Heart left ventricle (tissue), 16 donors: Measurements from ENCODE around the gene COL23A1. TPM values are rescaled to one million over a fixed set of nuclear protein-coding genes. Genes with fewer than 3 reads are reported as not detected.

ENCODE experiments used
- ATAC-seq, 4 donors: fragments of 200-7000 bp; cut with Tn5 transposase; one replicate each; pipeline ENCODE4 v1.9.1; 2020 to 2022; ENCODE audit warnings: moderate library complexity in 4 of 4, mild to moderate bottlenecking in 3 of 4, moderate number of reproducible peaks in 1 of 4
- DNase-seq, 5 donors: peaks; one replicate each; pipeline ENCODE4 v3.0.0-alpha.2; 2020
- H3K27ac ChIP-seq, 12 donors: fragments of 200-600 bp; sonication (generic) in 4 of 12; one replicate each; pipeline versions ENCODE4 v1.5.0 to v1.8.0; 2016 to 2022; ENCODE audit warnings: mild to moderate bottlenecking in 2 of 12
- H3K27me3 ChIP-seq, 9 donors: fragments of 200-600 bp; sonication (generic) in 2 of 9; one replicate each; pipeline versions ENCODE4 v1.5.1 to v1.8.0; 2016 to 2022; ENCODE audit warnings: mild to moderate bottlenecking in 3 of 9
- H3K36me3 ChIP-seq, 9 donors: fragments of 200-600 bp; sonication (generic) in 2 of 9; one replicate each; pipeline versions ENCODE4 v1.5.0 to v1.8.0; 2018 to 2022; ENCODE audit warnings: mild to moderate bottlenecking in 2 of 9
- H3K4me1 ChIP-seq, 12 donors: fragments of 200-600 bp; sonication (generic) in 4 of 12; one replicate each; pipeline versions ENCODE4 v1.5.0 to v1.8.0; 2016 to 2022; ENCODE audit warnings: mild to moderate bottlenecking in 3 of 12
- H3K4me3 ChIP-seq, 12 donors: fragments of 200-600 bp; sonication (generic) in 4 of 12; one replicate each; pipeline versions ENCODE4 v1.5.0 to v1.8.0; 2017 to 2022; ENCODE audit warnings: mild to moderate bottlenecking in 9 of 12, moderate library complexity in 4 of 12
- H3K9me3 ChIP-seq, 12 donors: fragments of 200-600 bp; sonication (generic) in 4 of 12; one replicate each; pipeline versions ENCODE4 v1.5.0 to v1.8.0; 2016 to 2022; ENCODE audit warnings: mild to moderate bottlenecking in 1 of 12
- POLR2A ChIP-seq, 2 donors: fragments of 450-650 bp; IDR thresholded peaks; one replicate each; pipeline ENCODE4 v1.6.1; 2017; ENCODE audit warnings: antibody characterized with exemption in 2 of 2, mild to moderate bottlenecking in 2 of 2, moderate library complexity in 2 of 2
- WGBS, 4 donors: extraction: QIAGEN DNeasy Blood & Tissue Kit in 2 of 4; methylation state at CpG; one replicate each; pipeline versions ENCODE4 v1.1.5 to v1.1.7; 2013 to 2018; 5-methylcytosine and 5-hydroxymethylcytosine counted together
- intact Hi-C, 10 donors: fragments of 100-400 bp; cut with DNase I; formaldehyde crosslinking; loops; one replicate each; pipeline versions ENCODE4 v1.11.1 to v1.14.2; 2022
- polyA plus RNA-seq, 2 donors: library from polyadenylated mRNA; stranded (reverse); fragments of 200-250 nt; gene quantifications; one replicate each; pipeline ENCODE4 v1.2.3, GENCODE V29; 2013
- total RNA-seq, 9 donors: library from RNA; depleted of rRNA in 2 of 9; stranded (reverse); fragments of >200 nt in 2 of 9; fragmentation: NEBNext Ultra II Directional in 3 of 9; extraction: Animal tissue kit (Norgen Biotek cat#: 25700) in 3 of 9; gene quantifications; one replicate each; pipeline versions ENCODE4 v1.1.0 to v1.2.4, GENCODE V29; 2016 to 2023
- TF ChIP-seq, protein P1 (sequence below), 12 donors: fragments of 200-600 bp; sonication (generic) in 4 of 12; IDR thresholded peaks; one replicate each; pipeline versions ENCODE4 v1.5.0 to v1.8.0; 2018 to 2022; ENCODE audit warnings: antibody characterized with exemption in 12 of 12, mild to moderate bottlenecking in 5 of 12
- donor health status: ischemic (EF 13 %, LVEDD 7.1; RV severe dilation, severe dysfunction).
- donor health status: healthy with polysubstance abuse.
- donor health status: DM: no; HTN: yes; CAD: no.
- donor health status: DM: no; HTN: no; CAD: no.
- donor health status: ischemic (EF 25% LVEDD 6.9; RV normal size, moderate dysfunction).
- donor health status: ischemic (EF 25% LVEDD 5.7; RV mildly dilated, moderate dysfunction).
- donor health status: healthy.
- donor health status: DM: yes; HTN: yes; CAD: no.
- donor health status: ischemic (EF 35%, LVEDD 5.7; RV mildly dilated, moderate dysfunction).
- donor health status: nonischemic (EF 11% LVEDD 7.7; RV severe dilation, severe dysfunction).
- donor health status: DM: yes; HTN: yes; CAD: no.
- donor health status: PGD.
- donor health status: ischemic (EF 29% LVEDD 5.4; RV normal size, mild dysfunction).
- donor health status: nonischemic (EF 23%, LVEDD 6.1; RV moderate dilation, normal function).

Gene COL23A1
- total and polyA plus RNA-seq, 11 donors: 6.0 to 33.0 (median 18.8) TPM

DNA sequence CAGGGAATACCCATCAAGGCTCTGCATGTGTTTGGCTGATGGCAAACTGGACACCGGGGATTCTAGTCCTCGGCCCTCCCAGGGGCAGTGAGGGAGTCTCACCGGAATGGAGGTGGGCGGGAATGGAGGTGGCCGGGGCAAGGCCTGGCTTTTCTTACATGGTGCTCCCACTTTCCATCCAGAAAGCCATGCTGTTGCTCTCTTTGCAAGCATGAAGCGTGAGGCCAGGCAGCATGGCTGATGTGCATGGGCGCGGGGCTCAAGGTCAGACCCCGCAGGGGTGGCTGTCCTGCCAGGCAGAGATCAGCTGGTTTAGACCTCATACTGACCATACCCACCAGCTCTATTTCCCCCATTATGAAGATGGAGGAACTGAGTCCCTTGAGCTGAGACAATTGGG, 249.6 kb downstream of the COL23A1 start:
- ATAC-seq (no peak), DNase-seq (peak in 1 of 5 donors; percentile 17)
- no peak overlapping the region for H3K27ac ChIP-seq
- H3K9me3 ChIP-seq: no peaks in the 10 kb centered on the region
- no peak for TF ChIP-seq POLR2A (IDR thresholded peaks at IDR 0.05)
- TF ChIP-seq, protein P1, sequence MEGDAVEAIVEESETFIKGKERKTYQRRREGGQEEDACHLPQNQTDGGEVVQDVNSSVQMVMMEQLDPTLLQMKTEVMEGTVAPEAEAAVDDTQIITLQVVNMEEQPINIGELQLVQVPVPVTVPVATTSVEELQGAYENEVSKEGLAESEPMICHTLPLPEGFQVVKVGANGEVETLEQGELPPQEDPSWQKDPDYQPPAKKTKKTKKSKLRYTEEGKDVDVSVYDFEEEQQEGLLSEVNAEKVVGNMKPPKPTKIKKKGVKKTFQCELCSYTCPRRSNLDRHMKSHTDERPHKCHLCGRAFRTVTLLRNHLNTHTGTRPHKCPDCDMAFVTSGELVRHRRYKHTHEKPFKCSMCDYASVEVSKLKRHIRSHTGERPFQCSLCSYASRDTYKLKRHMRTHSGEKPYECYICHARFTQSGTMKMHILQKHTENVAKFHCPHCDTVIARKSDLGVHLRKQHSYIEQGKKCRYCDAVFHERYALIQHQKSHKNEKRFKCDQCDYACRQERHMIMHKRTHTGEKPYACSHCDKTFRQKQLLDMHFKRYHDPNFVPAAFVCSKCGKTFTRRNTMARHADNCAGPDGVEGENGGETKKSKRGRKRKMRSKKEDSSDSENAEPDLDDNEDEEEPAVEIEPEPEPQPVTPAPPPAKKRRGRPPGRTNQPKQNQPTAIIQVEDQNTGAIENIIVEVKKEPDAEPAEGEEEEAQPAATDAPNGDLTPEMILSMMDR (IDR thresholded peaks at IDR 0.05): no peak
- no peak overlapping the region for H3K4me3 ChIP-seq
- H3K27me3 ChIP-seq: no peaks in the 10 kb centered on the region
- peaks cover 0 to 6% (median 0%) of the 10 kb centered on the region in 12 donors for H3K4me1 ChIP-seq
- no peaks in the 10 kb centered on the region for H3K36me3 ChIP-seq
- intact Hi-C loops: no loop called here
- WGBS, 4 donors: 93 to 98% (median 96%) methylated on average over 8 to 9 of the region's 9 CpGs

DNA sequence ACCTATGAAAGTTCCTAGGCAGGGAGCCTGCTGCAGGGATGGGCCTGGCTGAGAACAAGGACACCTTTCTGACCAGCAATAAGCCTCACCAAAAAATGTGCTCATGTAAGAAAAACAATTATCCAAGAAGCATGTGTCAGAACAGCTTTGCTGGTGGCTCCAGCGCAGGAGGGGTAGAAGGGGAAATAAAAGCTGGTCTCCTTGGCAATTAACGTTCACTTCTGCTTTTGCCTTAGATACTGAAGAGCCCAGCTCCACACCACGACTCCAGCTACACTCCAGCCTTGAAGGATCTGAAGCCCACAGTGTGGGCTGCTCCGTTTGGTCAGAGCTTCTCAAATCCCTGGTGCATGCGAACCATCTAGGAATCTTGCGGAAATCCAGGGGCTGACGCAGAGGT, 250.0 kb downstream of the COL23A1 start:
- ATAC-seq: no peak
- H3K27me3 ChIP-seq: no peaks in the 10 kb centered on the region
- H3K4me1 ChIP-seq: peaks cover 0 to 10% (median 0%) of the 10 kb centered on the region in 12 donors
- no peaks in the 10 kb centered on the region for H3K9me3 ChIP-seq
- H3K36me3 ChIP-seq: no peaks in the 10 kb centered on the region
- intact Hi-C loops: no loop called here
- no peak overlapping the region for H3K4me3 ChIP-seq
- no peak overlapping the region for H3K27ac ChIP-seq
- TF ChIP-seq, protein P1 (IDR thresholded peaks at IDR 0.05): no peak
- TF ChIP-seq POLR2A (IDR thresholded peaks at IDR 0.05): no peak
- WGBS, 4 donors: 86 to 89% (median 88%) methylated on average over 7 of the region's 7 CpGs
- DNase-seq: peak in 2 of 5 donors; percentile 9 to 10

DNA sequence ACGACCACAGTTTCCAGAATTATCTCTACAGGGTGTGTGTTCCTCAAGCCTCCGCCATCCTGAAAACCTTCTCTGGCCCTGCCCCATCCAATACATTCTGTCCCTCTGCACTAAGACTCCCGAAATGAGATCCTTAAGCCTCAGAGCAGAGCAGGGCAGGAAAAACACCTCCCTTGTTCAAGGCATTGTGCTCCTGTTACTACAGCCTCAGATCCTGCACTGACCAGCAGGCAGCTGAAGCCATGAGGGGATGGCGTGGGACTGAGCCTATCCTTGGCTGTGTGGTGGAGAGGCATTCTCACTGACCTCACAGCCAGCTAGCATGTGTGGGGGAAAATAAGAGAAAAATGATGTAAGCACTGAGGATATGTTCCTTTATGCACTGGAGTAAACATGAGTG, 250.9 kb downstream of the COL23A1 start:
- Histone ChIP-seq H3K27me3 (no peaks in the 10 kb centered on the region), H3K36me3 (no peaks in the 10 kb centered on the region), H3K27ac (no peak overlapping the region), H3K9me3 (no peaks in the 10 kb centered on the region), H3K4me3 (no peak overlapping the region), H3K4me1 (peaks cover 0 to 10% (median 0%) of the 10 kb centered on the region in 12 donors)
- DNase-seq (no peak), ATAC-seq (no peak)
- TF ChIP-seq POLR2A (IDR thresholded peaks at IDR 0.05): no peak
- intact Hi-C loops: no loop called here
- 84 to 90% (median 87%) methylated on average over 4 of the region's 4 CpGs for WGBS, 4 donors

DNA sequence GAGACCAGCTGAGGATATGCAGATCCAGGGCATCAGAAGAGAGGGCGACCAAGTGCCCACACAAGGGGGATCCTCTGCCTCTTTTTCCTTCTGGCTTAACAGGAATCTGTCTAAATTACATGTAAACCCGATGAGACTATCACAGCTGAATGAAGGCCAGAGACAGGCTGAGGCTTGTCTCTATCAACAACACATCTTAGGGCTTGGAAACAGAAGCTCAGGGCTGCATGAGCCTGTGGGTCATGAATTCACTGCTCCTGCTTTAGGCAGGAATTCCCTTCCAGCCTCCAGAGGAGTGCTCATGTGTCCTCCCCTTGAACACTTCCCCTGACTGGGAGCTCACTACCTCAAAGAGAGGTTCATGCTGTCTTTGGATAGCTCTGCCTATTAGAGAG, 251.4 kb downstream of the COL23A1 start:
- intact Hi-C loops: no loop called here
- Histone ChIP-seq H3K27me3 (no peaks in the 10 kb centered on the region), H3K4me1 (peaks cover 0 to 10% (median 0%) of the 10 kb centered on the region in 12 donors), H3K9me3 (no peaks in the 10 kb centered on the region), H3K36me3 (no peaks in the 10 kb centered on the region), H3K27ac (no peak overlapping the region), H3K4me3 (no peak overlapping the region)
- WGBS, 4 donors: 61 to 75% (median 67%) methylated on average over 2 of the region's 2 CpGs
- ATAC-seq (no peak), DNase-seq (peak in 1 of 5 donors; percentile 3)
- TF ChIP-seq, protein P1 (IDR thresholded peaks at IDR 0.05): no peak
- no peak for TF ChIP-seq POLR2A (IDR thresholded peaks at IDR 0.05)

DNA sequence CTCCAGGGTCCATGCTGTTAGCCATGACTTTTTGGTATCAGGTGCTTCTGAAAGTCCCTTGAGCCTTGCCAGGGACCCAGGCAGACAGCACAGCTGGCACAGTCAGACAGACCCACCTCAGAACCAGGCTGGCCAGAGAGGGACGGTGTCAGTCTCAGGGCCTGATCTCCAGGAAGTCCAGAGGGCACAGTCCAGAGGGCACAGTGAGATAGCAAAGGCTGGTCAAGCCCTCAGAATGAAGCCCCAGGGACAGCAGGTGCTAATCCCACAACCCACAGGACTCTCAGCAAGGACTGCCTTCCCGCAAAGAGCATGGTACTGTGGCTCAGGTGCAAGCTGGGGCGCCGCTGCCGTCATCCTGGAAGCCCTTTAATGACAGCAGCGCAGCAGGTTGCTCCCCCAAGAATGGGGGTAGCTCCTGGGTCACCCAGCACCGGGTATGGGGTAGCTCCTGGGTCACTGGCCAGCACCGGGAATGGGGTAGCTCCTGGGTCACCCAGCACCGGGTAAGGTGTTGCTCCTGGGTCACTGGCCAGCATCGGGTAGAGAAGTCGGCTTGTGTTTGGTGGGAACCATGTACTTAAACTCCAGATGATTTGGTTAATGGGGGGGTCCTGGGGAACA, 252.0 kb downstream of the COL23A1 start:
- no peak overlapping the region for H3K4me3 ChIP-seq
- ATAC-seq (peak in 1 of 4 donors; percentile 5), DNase-seq (peak in 2 of 5 donors; percentile 22 to 58)
- intact Hi-C loops: no loop called here
- no peaks in the 10 kb centered on the region for H3K9me3 ChIP-seq
- peaks cover 0 to 10% (median 0%) of the 10 kb centered on the region in 12 donors for H3K4me1 ChIP-seq
- WGBS, 4 donors: 81 to 91% (median 88%) methylated on average over 8 to 11 of the region's 11 CpGs
- H3K27me3 ChIP-seq: no peaks in the 10 kb centered on the region
- no peak overlapping the region for H3K27ac ChIP-seq
- TF ChIP-seq, protein P1 (IDR thresholded peaks at IDR 0.05): no peak
- TF ChIP-seq POLR2A (IDR thresholded peaks at IDR 0.05): no peak
- H3K36me3 ChIP-seq: no peaks in the 10 kb centered on the region
